IMR-90 (cell line): ENCODE data around the gene LCK. TPM values are rescaled to one million over a fixed set of nuclear protein-coding genes. Genes with fewer than 3 reads are reported as not detected.

Experiments used
- ATAC-seq: fragments of 200-7000 bp; cut with Tn5 transposase; 2 replicates; pipeline ENCODE4 v1.9.1; 2020; ENCODE audit warnings: low read depth, mild to moderate bottlenecking, moderate library complexity
- BruUV-seq: library from RNA; stranded (reverse); fragments of 400-500 nt; replicated peaks from 2 replicates; lab custom pipeline; 2021; lab: Mats Ljungman, UMichigan
- CTCF ChIA-PET: fragments of 300-600 bp; formaldehyde crosslinking; extraction: SDS; loops from one replicate; lab custom pipeline; 2021; ENCODE audit warnings: antibody characterized with exemption; lab: Yijun Ruan, JAX
- POLR2A ChIA-PET: fragments of 300-600 bp; sonication (Branson Sonifier 250); formaldehyde crosslinking; loops from one replicate; lab custom pipeline; 2022; ENCODE audit warnings: antibody characterized with exemption; ENCODE audit not compliant: unreplicated experiment; lab: Charles Lee
- DNase-seq: peaks from one replicate; pipeline ENCODE4 v3.0.0; 2013
- H2AFZ ChIP-seq: replicated peaks from 2 replicates; pipeline ENCODE3; 2013; ENCODE audit warnings: low read length, mild to moderate bottlenecking; ENCODE audit not compliant: poor library complexity
- H2AK5ac ChIP-seq: 2 replicates; pipeline ENCODE4 v1.6.1; 2013; ENCODE audit warnings: low read depth, low read length, inconsistent platforms
- H2AK9ac ChIP-seq: replicated peaks from 2 replicates; pipeline ENCODE3; 2013; ENCODE audit warnings: mild to moderate bottlenecking, low read depth, low read length, moderate library complexity; ENCODE audit not compliant: poor library complexity
- H2BK120ac ChIP-seq: 2 replicates; pipeline ENCODE4 v1.6.1; 2013; ENCODE audit warnings: low read depth, low read length, inconsistent platforms
- H2BK15ac ChIP-seq: 3 replicates; pipeline ENCODE4 v1.6.1; 2013; ENCODE audit warnings: low read depth, low read length, inconsistent platforms
- H2BK20ac ChIP-seq: 2 replicates; pipeline ENCODE4 v1.6.1; 2013; ENCODE audit warnings: low read depth, mild to moderate bottlenecking, inconsistent platforms, low read length, moderate library complexity
- H2BK5ac ChIP-seq: 2 replicates; pipeline ENCODE4 v1.6.1; 2013; ENCODE audit warnings: mild to moderate bottlenecking, low read depth, low read length, inconsistent platforms; ENCODE audit not compliant: poor library complexity, severe bottlenecking
- H3K14ac ChIP-seq: replicated peaks from 2 replicates; pipeline ENCODE4 v1.6.1; 2013; ENCODE audit warnings: low read depth, low read length, inconsistent platforms
- H3K18ac ChIP-seq: 2 replicates; pipeline ENCODE4 v1.6.1; 2013; ENCODE audit warnings: low read depth, low read length, control low read depth
- H3K23ac ChIP-seq: 2 replicates; pipeline ENCODE4 v1.6.1; 2013; ENCODE audit warnings: low read depth, low read length, inconsistent platforms
- H3K27ac ChIP-seq: 2 replicates; pipeline ENCODE4 v1.5.1; 2013; ENCODE audit warnings: mild to moderate bottlenecking, control low read depth, low read length; ENCODE audit not compliant: insufficient read depth
- H3K27me3 ChIP-seq: 2 replicates; pipeline ENCODE4 v1.6.1; 2013; ENCODE audit warnings: low read length; ENCODE audit not compliant: control insufficient read depth, insufficient read depth
- H3K36me3 ChIP-seq: 2 replicates; pipeline ENCODE4 v1.6.1; 2013; ENCODE audit warnings: low read length, mixed read lengths; ENCODE audit not compliant: control insufficient read depth, insufficient read depth
- H3K4ac ChIP-seq: 2 replicates; pipeline ENCODE4 v1.6.1; 2013; ENCODE audit warnings: low read depth, low read length, inconsistent platforms
- H3K4me1 ChIP-seq: 2 replicates; pipeline ENCODE4 v1.6.1; 2013; ENCODE audit warnings: low read length, mixed read lengths; ENCODE audit not compliant: control insufficient read depth, insufficient read depth
- H3K4me2 ChIP-seq: 2 replicates; pipeline ENCODE4 v1.6.1; 2013; ENCODE audit warnings: low read depth, mild to moderate bottlenecking, control low read depth, low read length, moderate library complexity
- H3K4me3 ChIP-seq: 2 replicates; pipeline ENCODE4 v1.5.1; 2013; ENCODE audit warnings: low read depth, mild to moderate bottlenecking, control low read depth, low read length, moderate library complexity; ENCODE audit not compliant: insufficient read depth
- H3K56ac ChIP-seq: 2 replicates; pipeline ENCODE4 v1.6.1; 2013; ENCODE audit warnings: low read length, inconsistent platforms; ENCODE audit not compliant: insufficient read depth; ENCODE audit errors: extremely low read depth
- H3K79me1 ChIP-seq, 2 experiments: 2 replicates each; pipeline ENCODE4 v1.6.1; 2013; ENCODE audit warnings: low read length in 2 of 2, inconsistent platforms in 1 of 2, low read depth in 1 of 2
- H3K9ac ChIP-seq: 2 replicates; pipeline ENCODE4 v1.6.1; 2013; ENCODE audit warnings: low read depth, low read length, control low read depth
- H3K9me1 ChIP-seq: 2 replicates; pipeline ENCODE4 v1.6.1; 2013; ENCODE audit warnings: low read length, inconsistent platforms; ENCODE audit not compliant: insufficient read depth
- H3K9me3 ChIP-seq: 2 replicates; pipeline ENCODE4 v1.6.1; 2013; ENCODE audit warnings: low read length; ENCODE audit not compliant: control insufficient read depth, insufficient read depth
- H4K20me1 ChIP-seq: 2 replicates; pipeline ENCODE4 v1.6.1; 2013; ENCODE audit warnings: low read length, inconsistent platforms; ENCODE audit not compliant: insufficient read depth
- H4K5ac ChIP-seq: 2 replicates; pipeline ENCODE4 v1.6.1; 2013; ENCODE audit warnings: mild to moderate bottlenecking, low read depth, low read length, control low read depth
- H4K8ac ChIP-seq, 2 experiments: 2 replicates each; pipeline ENCODE4 v1.6.1; 2013; ENCODE audit warnings: low read depth in 2 of 2, low read length in 2 of 2, control low read depth in 1 of 2, inconsistent platforms in 1 of 2
- H4K91ac ChIP-seq: 2 replicates; pipeline ENCODE4 v1.6.1; 2013; ENCODE audit warnings: low read depth, low read length, inconsistent platforms; ENCODE audit not compliant: insufficient read depth
- BHLHE40 ChIP-seq: fragments of 150-350 bp; IDR thresholded peaks from 2 replicates; pipeline ENCODE4 v1.6.1; 2016; ENCODE audit warnings: mild to moderate bottlenecking, low read depth, low read length
- CHD1 ChIP-seq: IDR thresholded peaks from 2 replicates; pipeline ENCODE4 v1.6.1; 2012; ENCODE audit warnings: low read depth, low read length, improper control_type of control experiment
- ELK1 ChIP-seq: fragments of 150-350 bp; IDR thresholded peaks from 2 replicates; pipeline ENCODE4 v1.6.1; 2016; ENCODE audit warnings: low read depth, mild to moderate bottlenecking, low read length, moderate library complexity, borderline replicate concordance
- FOS ChIP-seq: fragments of 150-350 bp; IDR thresholded peaks from 2 replicates; pipeline ENCODE4 v1.6.1; 2016; ENCODE audit warnings: low read depth, low read length
- MXI1 ChIP-seq: IDR thresholded peaks from 2 replicates; pipeline ENCODE4 v1.6.1; 2012; ENCODE audit warnings: low read depth, mild to moderate bottlenecking, low read length, moderate library complexity, borderline replicate concordance
- NFE2L2 ChIP-seq: fragments of 150-350 bp; IDR thresholded peaks from 2 replicates; pipeline ENCODE4 v1.6.1; 2016; ENCODE audit warnings: low read depth, mild to moderate bottlenecking, low read length
- RFX5 ChIP-seq: IDR thresholded peaks from 2 replicates; pipeline ENCODE4 v1.8.0; 2012; ENCODE audit warnings: low read depth, mild to moderate bottlenecking, low read length, moderate library complexity
- USF2 ChIP-seq: fragments of 150-350 bp; IDR thresholded peaks from 2 replicates; pipeline ENCODE4 v1.6.1; 2017; ENCODE audit warnings: mild to moderate bottlenecking, antibody characterized with exemption, low read length, low read depth
- WGBS, 2 experiments: methylation state at CpG; one replicate each; pipeline versions ENCODE4 v1.1.5 to v1.1.7; 2013; ENCODE audit warnings: missing lambda C conversion rate in 2 of 2; ENCODE audit not compliant: insufficient read length in 1 of 2; ENCODE audit errors: extremely low coverage in 2 of 2; 5-methylcytosine and 5-hydroxymethylcytosine counted together
- dilution Hi-C: fragments of 300-500 bp; cut with HindIII; formaldehyde crosslinking; loops from one replicate; pipeline ENCODE4 v1.14.3; 2018; ENCODE audit warnings: low sequenced_read_pairs; ENCODE audit not compliant: unreplicated experiment
- in situ Hi-C: fragments of 300-500 bp; cut with MboI; formaldehyde crosslinking; loops from 3 replicates; pipeline ENCODE4 v1.14.3; 2019; ENCODE audit warnings: low sequenced_read_pairs, inconsistent platforms, mixed read lengths
- intact Hi-C: fragments of 100-400 bp; cut with micrococcal nuclease; formaldehyde crosslinking; loops from 2 replicates; pipeline ENCODE4 v1.10.0; 2022
- polyA plus RNA-seq, 3 experiments: library from polyadenylated mRNA; depleted of rRNA; stranded (reverse); fragments of >200 nt; gene quantifications; 2 replicates each; pipeline ENCODE4 v1.2.3, GENCODE V29; 2012; ENCODE audit warnings: low replicate concordance in 1 of 3
- total RNA-seq: library from RNA; depleted of rRNA; stranded (reverse); fragments of >200 nt; gene quantifications from 2 replicates; pipeline ENCODE4 v1.2.3, GENCODE V29; 2012

Gene LCK
- total and polyA plus RNA-seq, 2 of the 4 experiments (the other 2 are of a cell fraction): not detected

DNA sequence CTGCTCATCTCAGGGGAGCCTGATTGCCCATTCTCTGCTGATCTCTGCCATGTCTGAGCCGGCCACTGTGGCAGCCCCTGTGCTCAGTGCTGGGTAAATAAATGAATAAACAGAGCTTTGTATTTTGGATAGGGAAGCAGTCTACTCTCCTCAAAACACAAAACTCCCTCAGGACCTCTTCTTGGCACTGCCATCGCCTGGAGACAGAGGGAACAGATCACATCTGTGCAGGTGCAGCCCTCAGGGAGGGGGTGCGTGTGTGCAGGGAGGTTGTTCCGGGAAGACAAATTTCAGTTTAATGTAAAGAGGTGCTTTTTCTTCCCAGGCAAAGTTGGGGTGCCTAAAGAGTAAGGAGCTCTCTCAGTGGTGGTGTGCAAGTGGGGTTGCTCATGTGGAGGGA lies 11.7 kb upstream of the LCK start:
- CTCF ChIA-PET: interaction anchor here (1.7 kb wide), 1 partner anchor 24 kb away, joined by 5 read pairs; no protein-coding TSS in a partner anchor
- Histone ChIP-seq H3K14ac (no peak overlapping the region), H3K27ac (no peak overlapping the region), H4K91ac (peak overlapping the region; percentile 50), H3K56ac (no peak overlapping the region), H2AK9ac (peak overlapping the region; percentile 92), H2AK5ac (peak overlapping the region; percentile 51; the same call in 1 of the 2 replicates), H3K9ac (no peak overlapping the region), H2BK15ac (no peak overlapping the region), H2BK5ac (no peak overlapping the region), H3K79me1 (peaks cover 0 to 35% of the 10 kb centered on the region in 2 experiments; a peak in 2 of 4 replicates), H3K9me1 (peaks cover 19% of the 10 kb centered on the region), H3K4me1 (peaks cover 18% of the 10 kb centered on the region), H3K23ac (no peak overlapping the region), H4K20me1 (no peaks in the 10 kb centered on the region), H2AFZ (peak overlapping the region; percentile 89), H4K5ac (no peak overlapping the region), H3K27me3 (no peaks in the 10 kb centered on the region), H3K18ac (no peak overlapping the region), H2BK120ac (peak overlapping the region; percentile 68; the same call in 1 of the 2 replicates), H4K8ac (no peak overlapping the region), H3K4me2 (no peak overlapping the region), H3K4ac (no peak overlapping the region), H3K36me3 (peaks cover 2% of the 10 kb centered on the region; the same call in 1 of the 2 replicates), H3K9me3 (no peaks in the 10 kb centered on the region), H3K4me3 (no peak overlapping the region), H2BK20ac (no peak overlapping the region)
- TF ChIP-seq RFX5 (no peak), CHD1 (no peak), MXI1 (no peak), ELK1 (no peak), NFE2L2 (no peak), BHLHE40 (no peak), USF2 (no peak), FOS (no peak)
- DNase-seq: no peak
- dilution Hi-C loops (no loop called here), in situ Hi-C loops (no loop called here), intact Hi-C loops (no loop called here)
- no peak for ATAC-seq
- POLR2A ChIA-PET: no interaction called here
- BruUV-seq: no TSS peak
- no CpG with 5 or more reads among the region's 4 CpGs for WGBS, 2 experiments
